SU-DHL-6 (cell line): ENCODE results near the gene LDB3.

ENCODE experiments used
- H2AFZ ChIP-seq: fragments of 200-600 bp; sonication (generic); 2 replicates; pipeline ENCODE4 v1.6.1; 2014; ENCODE audit warnings: low read depth, mild to moderate bottlenecking, moderate library complexity, mixed read lengths, antibody characterized with exemption, low read length; ENCODE audit not compliant: severe bottlenecking
- H3F3A ChIP-seq: fragments of 200-600 bp; shearing (Covaris generic); 2 replicates; pipeline ENCODE4 v1.6.0; 2016; ENCODE audit warnings: antibody characterized with exemption, mild to moderate bottlenecking; ENCODE audit not compliant: insufficient read depth
- H3K27ac ChIP-seq: fragments of 200-600 bp; sonication (generic); 2 replicates; pipeline ENCODE4 v1.5.1; 2016; ENCODE audit warnings: low read depth, mild to moderate bottlenecking, low read length, moderate library complexity, mixed read lengths
- H3K27me3 ChIP-seq: fragments of 200-600 bp; sonication (generic), shearing (Covaris generic); 2 replicates; pipeline ENCODE4 v1.6.0; 2014; ENCODE audit warnings: mild to moderate bottlenecking, low read length
- H3K36me3 ChIP-seq: fragments of 200-600 bp; sonication (generic); 2 replicates; pipeline ENCODE4 v1.6.1; 2014; ENCODE audit warnings: mild to moderate bottlenecking, low read length, mixed read lengths
- H3K4me2 ChIP-seq: fragments of 300-600, 200-600 bp; shearing (Covaris generic), sonication (generic); 2 replicates; pipeline ENCODE4 v1.6.0; 2014; ENCODE audit warnings: low read length, low read depth, mild to moderate bottlenecking; ENCODE audit not compliant: poor library complexity, severe bottlenecking
- H3K4me3 ChIP-seq: fragments of 200-600 bp; sonication (generic); 2 replicates; pipeline ENCODE4 v1.5.1; 2014; ENCODE audit warnings: antibody characterized with exemption, low read length, mild to moderate bottlenecking, mixed read lengths; ENCODE audit not compliant: insufficient read depth, poor library complexity, severe bottlenecking
- H3K79me2 ChIP-seq: fragments of 200-600 bp; sonication (generic); 2 replicates; pipeline ENCODE4 v1.6.1; 2014; ENCODE audit warnings: mild to moderate bottlenecking, low read length, moderate library complexity; ENCODE audit not compliant: insufficient read depth
- H3K9ac ChIP-seq: fragments of 200-600 bp; sonication (generic); 2 replicates; pipeline ENCODE4 v1.7.0; 2014; ENCODE audit warnings: mild to moderate bottlenecking, low read length
- H3K9me2 ChIP-seq: fragments of 200-600 bp; sonication (generic); replicated peaks from 2 replicates; pipeline ENCODE4 v1.6.1; 2014; ENCODE audit warnings: low read length; ENCODE audit not compliant: insufficient read depth
- H3K9me3 ChIP-seq: fragments of 200-600 bp; sonication (generic); 2 replicates; pipeline ENCODE4 v1.6.1; 2014; ENCODE audit warnings: low read length, mixed read lengths; ENCODE audit not compliant: insufficient read depth
- H4K20me1 ChIP-seq: fragments of 200-600 bp; sonication (generic); 2 replicates; pipeline ENCODE4 v1.6.1; 2014; ENCODE audit warnings: low read depth, mild to moderate bottlenecking, antibody characterized with exemption, low read length, moderate library complexity, mixed read lengths
- EZH2phosphoT487 ChIP-seq: fragments of 200-600 bp; sonication (generic), shearing (Covaris generic); conservative IDR thresholded peaks from 2 replicates; pipeline ENCODE4 v1.6.1; 2018; ENCODE audit warnings: mild to moderate bottlenecking, antibody characterized with exemption, low read length, moderate library complexity, mixed read lengths
- TF ChIP-seq, protein P1 (sequence below): fragments of 200-600 bp; sonication (generic); IDR thresholded peaks from one replicate; pipeline ENCODE4 v1.5.1; 2017; ENCODE audit warnings: antibody characterized with exemption, mild to moderate bottlenecking, low read length, moderate library complexity; ENCODE audit not compliant: insufficient read depth, poor library complexity, severe bottlenecking

Gene LDB3

DNA sequence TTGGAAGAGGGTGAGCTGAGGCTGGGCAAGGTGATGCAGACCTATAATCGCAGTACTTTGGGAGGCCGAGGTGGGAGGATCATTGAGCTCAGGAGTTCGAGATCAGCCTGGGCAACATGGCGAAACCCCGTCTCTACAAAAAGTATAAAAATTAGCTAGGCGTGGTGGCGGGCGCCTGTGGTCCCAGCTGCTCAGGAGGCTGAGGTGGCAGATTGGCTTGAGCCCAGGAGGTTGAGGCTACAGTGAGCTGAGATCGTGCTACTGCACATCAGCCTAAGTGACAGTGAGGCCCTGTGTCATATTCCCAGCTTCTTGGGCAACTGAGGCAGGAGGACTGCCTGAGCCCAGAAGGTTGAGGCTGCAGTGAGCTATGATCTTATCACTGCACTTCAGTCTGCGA, 101.7 kb downstream of the LDB3 start:
- no peak overlapping the region for H3K27ac ChIP-seq
- peaks cover 71% of the 10 kb centered on the region for H3K79me2 ChIP-seq
- TF ChIP-seq, protein P1, sequence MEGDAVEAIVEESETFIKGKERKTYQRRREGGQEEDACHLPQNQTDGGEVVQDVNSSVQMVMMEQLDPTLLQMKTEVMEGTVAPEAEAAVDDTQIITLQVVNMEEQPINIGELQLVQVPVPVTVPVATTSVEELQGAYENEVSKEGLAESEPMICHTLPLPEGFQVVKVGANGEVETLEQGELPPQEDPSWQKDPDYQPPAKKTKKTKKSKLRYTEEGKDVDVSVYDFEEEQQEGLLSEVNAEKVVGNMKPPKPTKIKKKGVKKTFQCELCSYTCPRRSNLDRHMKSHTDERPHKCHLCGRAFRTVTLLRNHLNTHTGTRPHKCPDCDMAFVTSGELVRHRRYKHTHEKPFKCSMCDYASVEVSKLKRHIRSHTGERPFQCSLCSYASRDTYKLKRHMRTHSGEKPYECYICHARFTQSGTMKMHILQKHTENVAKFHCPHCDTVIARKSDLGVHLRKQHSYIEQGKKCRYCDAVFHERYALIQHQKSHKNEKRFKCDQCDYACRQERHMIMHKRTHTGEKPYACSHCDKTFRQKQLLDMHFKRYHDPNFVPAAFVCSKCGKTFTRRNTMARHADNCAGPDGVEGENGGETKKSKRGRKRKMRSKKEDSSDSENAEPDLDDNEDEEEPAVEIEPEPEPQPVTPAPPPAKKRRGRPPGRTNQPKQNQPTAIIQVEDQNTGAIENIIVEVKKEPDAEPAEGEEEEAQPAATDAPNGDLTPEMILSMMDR = no peak
- no peak for TF ChIP-seq EZH2phosphoT487
- H3K27me3 ChIP-seq = no peaks in the 10 kb centered on the region
- H3K36me3 ChIP-seq = no peaks in the 10 kb centered on the region
- H2AFZ ChIP-seq = no peak overlapping the region
- H3F3A ChIP-seq = no peaks in the 10 kb centered on the region
- H3K4me2 ChIP-seq = no peak overlapping the region
- no peak overlapping the region for H3K9ac ChIP-seq
- H3K9me2 ChIP-seq = no peaks in the 10 kb centered on the region
- no peaks in the 10 kb centered on the region for H3K9me3 ChIP-seq
- peaks cover 19% of the 10 kb centered on the region for H4K20me1 ChIP-seq
- no peak overlapping the region for H3K4me3 ChIP-seq

DNA sequence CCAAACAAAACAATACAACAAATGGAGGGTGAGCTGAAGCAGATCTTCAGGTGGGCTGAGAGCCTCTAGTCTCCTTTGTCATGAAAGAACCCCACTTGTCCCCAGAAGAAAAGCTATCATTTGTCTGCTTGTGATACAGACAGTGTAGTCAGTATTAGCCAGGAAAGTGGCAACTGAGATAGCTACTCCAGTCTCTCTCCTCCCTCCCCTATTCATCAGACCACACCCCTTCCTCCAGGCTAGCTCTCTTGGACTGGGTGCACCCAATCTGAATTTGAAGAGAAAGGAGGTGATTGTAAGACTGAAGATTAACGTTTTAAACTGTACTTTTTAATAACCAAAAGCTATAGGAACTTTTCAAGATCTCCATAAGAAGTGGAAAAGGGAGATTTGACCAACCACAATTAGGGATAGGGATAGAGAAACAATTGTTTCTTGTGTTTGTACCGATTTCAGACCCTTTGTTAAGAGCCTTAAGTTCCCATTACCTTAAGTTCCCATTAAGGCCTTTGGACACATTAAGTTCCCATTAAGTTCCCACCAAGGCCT, 102.2 kb downstream of the LDB3 start:
- Histone ChIP-seq H3K27ac (no peak overlapping the region), H3K36me3 (no peaks in the 10 kb centered on the region), H3K9me2 (no peaks in the 10 kb centered on the region), H3F3A (no peaks in the 10 kb centered on the region), H3K79me2 (peaks cover 66% of the 10 kb centered on the region), H3K4me2 (no peak overlapping the region), H4K20me1 (peaks cover 19% of the 10 kb centered on the region), H3K4me3 (no peak overlapping the region), H3K27me3 (no peaks in the 10 kb centered on the region), H3K9me3 (no peaks in the 10 kb centered on the region), H3K9ac (no peak overlapping the region), H2AFZ (no peak overlapping the region)
- no peak for TF ChIP-seq EZH2phosphoT487
- TF ChIP-seq, protein P1 = no peak

DNA sequence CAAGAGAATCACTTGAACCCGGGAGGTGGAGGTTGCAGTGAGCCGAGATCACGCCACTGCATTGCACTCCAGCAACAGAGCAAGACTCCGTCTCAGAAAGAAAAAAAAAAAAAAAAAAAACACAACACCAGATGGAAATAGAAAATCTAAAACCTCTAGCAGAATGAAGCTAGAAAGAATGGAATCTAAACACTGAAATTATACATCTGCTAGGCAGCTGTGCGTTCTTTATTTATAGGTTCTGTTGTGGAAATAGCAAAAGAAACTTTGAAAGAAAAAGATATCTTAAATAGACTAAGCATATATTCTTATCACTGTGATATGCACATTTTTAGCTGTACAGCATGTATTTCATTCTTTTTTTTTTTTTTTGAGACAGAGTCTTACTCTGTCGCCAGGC, 105.2 kb downstream of the LDB3 start:
- Histone ChIP-seq H3K36me3 (no peaks in the 10 kb centered on the region), H2AFZ (no peak overlapping the region), H4K20me1 (peaks cover 10% of the 10 kb centered on the region), H3F3A (no peaks in the 10 kb centered on the region), H3K9me3 (no peaks in the 10 kb centered on the region), H3K27me3 (no peaks in the 10 kb centered on the region), H3K27ac (no peak overlapping the region), H3K9ac (no peak overlapping the region), H3K9me2 (no peaks in the 10 kb centered on the region), H3K79me2 (peaks cover 58% of the 10 kb centered on the region), H3K4me2 (no peak overlapping the region), H3K4me3 (no peak overlapping the region)
- no peak for TF ChIP-seq EZH2phosphoT487
- TF ChIP-seq, protein P1 = no peak
